HepG2 (cell line): ENCODE data around the gene RAPGEF5. TPM values are rescaled to one million over a fixed set of nuclear protein-coding genes. Genes with fewer than 3 reads are reported as not detected.

ENCODE experiments used
- ATAC-seq: fragments of 200-7000 bp; cut with Tn5 transposase; 3 replicates; pipeline ENCODE4 v1.9.1; 2020; ENCODE audit warnings: mild to moderate bottlenecking, moderate library complexity
- BruUV-seq: library from RNA; stranded (reverse); fragments of 400-500 nt; replicated peaks from 2 replicates; lab custom pipeline; 2021; lab: Mats Ljungman, UMichigan
- CTCF ChIA-PET: fragments of 300-600 bp; formaldehyde crosslinking; extraction: SDS; loops from one replicate; lab custom pipeline; 2021; ENCODE audit warnings: low total read pairs, inconsistent platforms, low intra/inter-chr PET ratio; lab: Yijun Ruan, JAX
- POLR2A ChIA-PET: fragments of 350-600 bp; sonication (Branson Sonifier 250); formaldehyde crosslinking; loops from one replicate; lab custom pipeline; 2020; ENCODE audit warnings: antibody characterized with exemption, inconsistent platforms; lab: Yijun Ruan, JAX
- DNase-seq: peaks from one replicate; pipeline ENCODE4 v3.0.0-alpha.2; 2015; ENCODE audit warnings: low spot score
- FAIRE-seq: peaks from 3 replicates; lab custom pipeline; 2011; peaks lifted over from hg19 to GRCh38; lab: Jason Lieb, UNC
- H2AFZ ChIP-seq: one replicate; pipeline ENCODE4 v1.6.1; 2011; ENCODE audit warnings: low read length, inconsistent platforms
- H3K27ac ChIP-seq: fragments of 300-600 bp; 3 replicates; pipeline ENCODE4 v1.8.0; 2011; ENCODE audit warnings: mixed run types, mild to moderate bottlenecking, mixed read lengths, low read length, inconsistent platforms; ENCODE audit not compliant: insufficient read depth; ENCODE audit errors: extremely low read length
- H3K27me3 ChIP-seq, 2 experiments: fragments of 200-600 bp in 1 of 2; 2 replicates in 1 of 2; 3 replicates in 1 of 2; pipeline versions ENCODE4 v1.6.0 to v1.8.0; 2011; ENCODE audit warnings: low read length in 2 of 2, mild to moderate bottlenecking in 2 of 2, moderate library complexity in 2 of 2, inconsistent platforms in 1 of 2; ENCODE audit not compliant: insufficient read depth in 2 of 2, control insufficient read depth in 1 of 2
- H3K36me3 ChIP-seq, 2 experiments: fragments of 200-600 bp in 1 of 2; replicated peaks in 1 of 2; 2 replicates in 1 of 2; 3 replicates in 1 of 2; pipeline versions ENCODE4 v1.5.1 to v1.8.0; 2011; ENCODE audit warnings: low read length in 2 of 2, inconsistent platforms in 1 of 2; ENCODE audit not compliant: insufficient read depth in 2 of 2, control insufficient read depth in 1 of 2
- H3K4me1 ChIP-seq: 2 replicates; pipeline ENCODE4 v1.5.1; 2012; ENCODE audit warnings: low read length, inconsistent platforms; ENCODE audit not compliant: insufficient read depth
- H3K4me2 ChIP-seq: 2 replicates; pipeline ENCODE4 v1.6.0; 2011; ENCODE audit warnings: low read depth, low read length, inconsistent platforms
- H3K4me3 ChIP-seq, 3 experiments: fragments of 200-600 bp in 1 of 3; sonication (generic), shearing (Covaris generic) in 1 of 3; replicated peaks in 1 of 3; 2 replicates each; pipeline ENCODE4 v1.5.1; 2011 to 2016; ENCODE audit warnings: low read length in 3 of 3, inconsistent platforms in 2 of 3, low read depth in 2 of 3, mild to moderate bottlenecking in 2 of 3, control low read depth in 1 of 3, mixed read lengths in 1 of 3; ENCODE audit not compliant: insufficient read depth in 1 of 3
- H3K79me2 ChIP-seq: one replicate; pipeline ENCODE4 v1.6.1; 2011; ENCODE audit warnings: low read length, inconsistent platforms; ENCODE audit not compliant: insufficient read depth
- H3K9ac ChIP-seq: 2 replicates; pipeline ENCODE4 v1.6.0; 2011; ENCODE audit warnings: mild to moderate bottlenecking, low read depth, low read length, inconsistent platforms; ENCODE audit not compliant: insufficient read depth
- H3K9me3 ChIP-seq: 2 replicates; pipeline ENCODE4 v1.5.1; 2012; ENCODE audit warnings: mild to moderate bottlenecking, low read length
- H4K20me1 ChIP-seq: 2 replicates; pipeline ENCODE4 v1.6.0; 2011; ENCODE audit warnings: inconsistent platforms, mild to moderate bottlenecking, low read length, moderate library complexity; ENCODE audit not compliant: insufficient read depth
- ARNT ChIP-seq: fragments of 450-650 bp; IDR thresholded peaks from 2 replicates; pipeline ENCODE4 v1.6.1; 2017
- JUNB ChIP-seq: sonication (generic); formaldehyde crosslinking; IDR thresholded peaks from 2 replicates; pipeline ENCODE4 v1.8.0; 2022; ENCODE audit warnings: missing genetic modification reagents, mild to moderate bottlenecking, borderline replicate concordance
- SRSF4 ChIP-seq: fragments of 200-400 bp; formaldehyde crosslinking; IDR thresholded peaks from one replicate; pipeline ENCODE4 v1.6.1; 2018; ENCODE audit warnings: mild to moderate bottlenecking, low read depth, low read length, moderate library complexity; ENCODE audit not compliant: poor library complexity, severe bottlenecking
- TAF1 ChIP-seq: sonication (generic); formaldehyde crosslinking; IDR thresholded peaks from 2 replicates; pipeline ENCODE4 v1.4.0; 2020; ENCODE audit warnings: missing genetic modification reagents
- ZNF30 ChIP-seq: sonication (generic); formaldehyde crosslinking; IDR thresholded peaks from 2 replicates; pipeline ENCODE4 v1.5.0; 2020; ENCODE audit warnings: mild to moderate bottlenecking, missing genetic modification reagents
- ZNF367 ChIP-seq: sonication (generic); formaldehyde crosslinking; IDR thresholded peaks from 2 replicates; pipeline ENCODE4 v1.4.0; 2020; ENCODE audit warnings: missing genetic modification reagents, borderline replicate concordance
- ZNF720 ChIP-seq: sonication (generic); formaldehyde crosslinking; IDR thresholded peaks from 2 replicates; pipeline ENCODE4 v1.4.0; 2020; ENCODE audit warnings: missing genetic modification reagents
- WGBS: methylation state at CpG from one replicate; pipeline ENCODE4 v1.1.6; 2017; ENCODE audit warnings: low lambda C conversion rate; 5-methylcytosine and 5-hydroxymethylcytosine counted together
- in situ Hi-C: cut with HindIII; loops from 2 replicates; pipeline ENCODE4 v1.10.0; 2017; ENCODE audit warnings: low pct_unique_long_range_greater_than_20kb; ENCODE audit not compliant: extremely low pct_ligation_motif_present
- intact Hi-C: fragments of 100-400 bp; cut with micrococcal nuclease; formaldehyde crosslinking; loops from one replicate; pipeline ENCODE4 v1.10.0; 2022; ENCODE audit not compliant: unreplicated experiment
- polyA plus RNA-seq, 8 experiments: library from polyadenylated mRNA; depleted of rRNA in 3 of 8; stranded (reverse) in 7 of 8; unstranded in 1 of 8; fragments of >200 nt; fragmentation: Illumina TruSeq in 4 of 8; extraction: Trizol in 4 of 8; gene quantifications; 2 replicates each; pipeline versions ENCODE4 v1.2.1 to v1.2.3, GENCODE V29; 2011 to 2016; ENCODE audit warnings: low read depth in 4 of 8, missing spikeins in 1 of 8, mixed read lengths in 1 of 8; ENCODE audit not compliant: insufficient read depth in 1 of 8
- total RNA-seq, 5 experiments: library from RNA; depleted of rRNA; stranded (reverse); fragments of >200 nt; fragmentation: Illumina TruSeq; extraction: Trizol; gene quantifications; 2 replicates each; pipeline ENCODE4 v1.2.3, GENCODE V29; 2016; ENCODE audit warnings: low read depth in 1 of 5
- TF ChIP-seq, protein P1 (sequence below): sonication (generic); formaldehyde crosslinking; IDR thresholded peaks from 2 replicates; pipeline ENCODE4 v1.5.0; 2020; ENCODE audit warnings: mild to moderate bottlenecking, missing genetic modification reagents, borderline replicate concordance
- TF ChIP-seq, protein P2 (sequence below): sonication (generic); formaldehyde crosslinking; IDR thresholded peaks from 2 replicates; pipeline ENCODE4 v1.5.0; 2020; ENCODE audit warnings: mild to moderate bottlenecking, low read depth, missing genetic modification reagents, borderline replicate concordance

The RAPGEF5 gene
- total and polyA plus RNA-seq, 2 of the 13 experiments (the other 11 are each of a cell fraction or from before 2014, with no cell fraction given), result 17.1 to 23.4 TPM

DNA sequence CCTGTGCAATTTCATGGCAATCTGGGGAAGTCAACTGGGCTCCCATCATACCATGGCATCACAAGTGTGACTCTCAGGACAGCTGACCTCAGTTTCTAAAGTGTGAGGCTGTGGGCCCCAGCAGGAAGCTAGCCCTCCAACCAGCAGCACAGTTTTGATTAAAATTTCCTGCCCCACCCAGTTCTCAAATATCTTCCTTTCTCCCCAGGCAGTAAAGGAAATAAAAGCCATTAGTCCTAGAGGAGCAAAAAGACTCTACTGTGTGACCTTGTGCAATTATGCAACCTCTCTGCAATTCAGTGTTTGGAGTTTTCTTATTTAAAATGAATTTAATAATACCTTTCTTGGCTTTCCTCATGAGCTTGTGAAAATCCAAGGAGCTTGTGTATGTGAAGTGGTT is 268.1 kb downstream of the RAPGEF5 start:
- intact Hi-C loops, result no loop called here
- POLR2A ChIA-PET, result no interaction called here
- no peak overlapping the region for H3K27ac ChIP-seq
- FAIRE-seq (no peak), DNase-seq (no peak), ATAC-seq (no peak)
- H2AFZ ChIP-seq, result no peak overlapping the region
- CTCF ChIA-PET, result no interaction called here
- H3K27me3 ChIP-seq, result peaks cover 2 to 13% of the 10 kb centered on the region in 2 experiments; a peak in 2 of 5 replicates
- BruUV-seq, result no TSS peak
- no peak overlapping the region for H3K9ac ChIP-seq
- in situ Hi-C loops, result no loop called here
- no peaks in the 10 kb centered on the region for H3K79me2 ChIP-seq
- H3K36me3 ChIP-seq, result no peaks in the 10 kb centered on the region
- no peaks in the 10 kb centered on the region for H4K20me1 ChIP-seq
- H3K9me3 ChIP-seq, result no peaks in the 10 kb centered on the region
- H3K4me1 ChIP-seq, result peaks cover 4% of the 10 kb centered on the region
- TF ChIP-seq SRSF4 (no peak), TAF1 (CRISPR knock-in tag) (no peak), ARNT (no peak)
- H3K4me2 ChIP-seq, result no peak overlapping the region
- H3K4me3 ChIP-seq, result no peak overlapping the region

DNA sequence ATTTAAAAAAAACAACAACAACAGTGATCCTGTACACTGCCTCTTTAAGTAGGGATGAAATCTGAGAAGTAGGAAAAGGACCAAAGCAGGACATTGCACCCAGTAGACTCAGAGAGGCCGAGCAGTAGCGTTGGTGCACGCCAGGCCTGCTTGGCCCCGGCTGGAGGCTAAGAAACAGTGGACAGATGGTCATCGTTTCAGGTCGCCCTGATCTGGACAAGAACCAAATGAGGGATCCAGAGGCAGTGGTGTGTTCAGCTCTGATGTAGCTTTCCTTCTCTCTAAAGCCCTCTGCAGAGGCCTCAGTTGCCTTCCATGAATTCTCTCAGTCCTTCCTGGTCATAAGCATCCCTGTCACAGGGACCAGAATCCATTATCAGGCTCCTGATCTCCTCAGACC is 269.1 kb downstream of the RAPGEF5 start:
- in situ Hi-C loops, result no loop called here
- TF ChIP-seq ZNF720 (no peak), ZNF367 (CRISPR knock-in tag) (no peak), JUNB (CRISPR knock-in tag) (no peak), ZNF30 (CRISPR knock-in tag) (no peak)
- TF ChIP-seq, protein P1, sequence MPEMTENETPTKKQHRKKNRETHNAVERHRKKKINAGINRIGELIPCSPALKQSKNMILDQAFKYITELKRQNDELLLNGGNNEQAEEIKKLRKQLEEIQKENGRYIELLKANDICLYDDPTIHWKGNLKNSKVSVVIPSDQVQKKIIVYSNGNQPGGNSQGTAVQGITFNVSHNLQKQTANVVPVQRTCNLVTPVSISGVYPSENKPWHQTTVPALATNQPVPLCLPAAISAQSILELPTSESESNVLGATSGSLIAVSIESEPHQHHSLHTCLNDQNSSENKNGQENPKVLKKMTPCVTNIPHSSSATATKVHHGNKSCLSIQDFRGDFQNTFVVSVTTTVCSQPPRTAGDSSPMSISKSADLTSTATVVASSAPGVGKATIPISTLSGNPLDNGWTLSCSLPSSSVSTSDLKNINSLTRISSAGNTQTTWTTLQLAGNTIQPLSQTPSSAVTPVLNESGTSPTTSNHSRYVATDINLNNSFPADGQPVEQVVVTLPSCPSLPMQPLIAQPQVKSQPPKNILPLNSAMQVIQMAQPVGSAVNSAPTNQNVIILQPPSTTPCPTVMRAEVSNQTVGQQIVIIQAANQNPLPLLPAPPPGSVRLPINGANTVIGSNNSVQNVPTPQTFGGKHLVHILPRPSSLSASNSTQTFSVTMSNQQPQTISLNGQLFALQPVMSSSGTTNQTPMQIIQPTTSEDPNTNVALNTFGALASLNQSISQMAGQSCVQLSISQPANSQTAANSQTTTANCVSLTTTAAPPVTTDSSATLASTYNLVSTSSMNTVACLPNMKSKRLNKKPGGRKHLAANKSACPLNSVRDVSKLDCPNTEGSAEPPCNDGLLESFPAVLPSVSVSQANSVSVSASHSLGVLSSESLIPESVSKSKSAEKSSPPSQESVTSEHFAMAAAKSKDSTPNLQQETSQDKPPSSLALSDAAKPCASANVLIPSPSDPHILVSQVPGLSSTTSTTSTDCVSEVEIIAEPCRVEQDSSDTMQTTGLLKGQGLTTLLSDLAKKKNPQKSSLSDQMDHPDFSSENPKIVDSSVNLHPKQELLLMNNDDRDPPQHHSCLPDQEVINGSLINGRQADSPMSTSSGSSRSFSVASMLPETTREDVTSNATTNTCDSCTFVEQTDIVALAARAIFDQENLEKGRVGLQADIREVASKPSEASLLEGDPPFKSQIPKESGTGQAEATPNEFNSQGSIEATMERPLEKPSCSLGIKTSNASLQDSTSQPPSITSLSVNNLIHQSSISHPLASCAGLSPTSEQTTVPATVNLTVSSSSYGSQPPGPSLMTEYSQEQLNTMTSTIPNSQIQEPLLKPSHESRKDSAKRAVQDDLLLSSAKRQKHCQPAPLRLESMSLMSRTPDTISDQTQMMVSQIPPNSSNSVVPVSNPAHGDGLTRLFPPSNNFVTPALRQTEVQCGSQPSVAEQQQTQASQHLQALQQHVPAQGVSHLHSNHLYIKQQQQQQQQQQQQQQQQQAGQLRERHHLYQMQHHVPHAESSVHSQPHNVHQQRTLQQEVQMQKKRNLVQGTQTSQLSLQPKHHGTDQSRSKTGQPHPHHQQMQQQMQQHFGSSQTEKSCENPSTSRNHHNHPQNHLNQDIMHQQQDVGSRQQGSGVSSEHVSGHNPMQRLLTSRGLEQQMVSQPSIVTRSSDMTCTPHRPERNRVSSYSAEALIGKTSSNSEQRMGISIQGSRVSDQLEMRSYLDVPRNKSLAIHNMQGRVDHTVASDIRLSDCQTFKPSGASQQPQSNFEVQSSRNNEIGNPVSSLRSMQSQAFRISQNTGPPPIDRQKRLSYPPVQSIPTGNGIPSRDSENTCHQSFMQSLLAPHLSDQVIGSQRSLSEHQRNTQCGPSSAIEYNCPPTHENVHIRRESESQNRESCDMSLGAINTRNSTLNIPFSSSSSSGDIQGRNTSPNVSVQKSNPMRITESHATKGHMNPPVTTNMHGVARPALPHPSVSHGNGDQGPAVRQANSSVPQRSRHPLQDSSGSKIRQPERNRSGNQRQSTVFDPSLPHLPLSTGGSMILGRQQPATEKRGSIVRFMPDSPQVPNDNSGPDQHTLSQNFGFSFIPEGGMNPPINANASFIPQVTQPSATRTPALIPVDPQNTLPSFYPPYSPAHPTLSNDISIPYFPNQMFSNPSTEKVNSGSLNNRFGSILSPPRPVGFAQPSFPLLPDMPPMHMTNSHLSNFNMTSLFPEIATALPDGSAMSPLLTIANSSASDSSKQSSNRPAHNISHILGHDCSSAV, result no peak
- TF ChIP-seq, protein P2, sequence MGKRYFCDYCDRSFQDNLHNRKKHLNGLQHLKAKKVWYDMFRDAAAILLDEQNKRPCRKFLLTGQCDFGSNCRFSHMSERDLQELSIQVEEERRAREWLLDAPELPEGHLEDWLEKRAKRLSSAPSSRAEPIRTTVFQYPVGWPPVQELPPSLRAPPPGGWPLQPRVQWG (CRISPR knock-in tag), result no peak

More for the DNA sequence above, 269.1 kb downstream of the RAPGEF5 start:
- Histone ChIP-seq H4K20me1 (no peaks in the 10 kb centered on the region), H3K4me2 (no peak overlapping the region), H3K27ac (no peak overlapping the region), H3K27me3 (peaks cover 2 to 15% of the 10 kb centered on the region in 2 experiments; a peak in 2 of 5 replicates), H3K9ac (no peak overlapping the region), H3K4me3 (no peak overlapping the region), H3K4me1 (peaks cover 9% of the 10 kb centered on the region), H3K79me2 (no peaks in the 10 kb centered on the region), H3K9me3 (no peaks in the 10 kb centered on the region), H3K36me3 (no peaks in the 10 kb centered on the region), H2AFZ (no peak overlapping the region)
- CTCF ChIA-PET, result no interaction called here
- no TSS peak for BruUV-seq
- POLR2A ChIA-PET, result no interaction called here
- no peak for FAIRE-seq
- no peak for ATAC-seq
- WGBS, result 3% methylated on average over 3 of the region's 6 CpGs
- intact Hi-C loops, result no loop called here
- DNase-seq, result no peak
